Testis (tissue), 2 donors: ENCODE measurements around the gene SPINT2.

Experiments used
- CTCF ChIP-seq, 3 experiments: fragments of 450-650 bp in 2 of 3; fragments of 200-600 bp in 1 of 3; sonication (generic) in 1 of 3; IDR thresholded peaks; one replicate each; pipeline ENCODE4 v1.5.1; 2016 to 2019; ENCODE audit warnings: antibody characterized with exemption in 3 of 3, mild to moderate bottlenecking in 2 of 3, moderate library complexity in 1 of 3
- POLR2A ChIP-seq: fragments of 450-650 bp; IDR thresholded peaks from one replicate; pipeline ENCODE4 v1.6.1; 2017; ENCODE audit warnings: antibody characterized with exemption, mild to moderate bottlenecking, moderate library complexity

GRCh38 chr19:38310986-38311385, 46.6 kb downstream of the SPINT2 start:
- TF ChIP-seq CTCF (IDR thresholded peaks at IDR 0.05) (no peak), POLR2A (no peak)
